Neuronal stem cell (in vitro differentiated cells): Measurements from ENCODE around the gene PPARG.

Experiments used
- DNase-seq: peaks from one replicate; pipeline ENCODE4 v3.0.0-alpha.2; 2013; ENCODE audit warnings: low spot score
- H2AFZ ChIP-seq: one replicate; pipeline ENCODE4 v1.6.1; 2013; ENCODE audit warnings: mild to moderate bottlenecking, low read length, inconsistent platforms
- H2AK5ac ChIP-seq: 2 replicates; pipeline ENCODE4 v1.6.1; 2013; ENCODE audit warnings: low read depth, mild to moderate bottlenecking, inconsistent platforms, low read length, moderate library complexity, mixed read lengths
- H2BK120ac ChIP-seq: 2 replicates; pipeline ENCODE4 v1.6.1; 2013; ENCODE audit warnings: low read depth, mild to moderate bottlenecking, inconsistent platforms, low read length, moderate library complexity, mixed read lengths
- H2BK12ac ChIP-seq: one replicate; pipeline ENCODE4 v1.6.1; 2013; ENCODE audit warnings: low read length, inconsistent platforms
- H2BK15ac ChIP-seq: 2 replicates; pipeline ENCODE4 v1.6.1; 2013; ENCODE audit warnings: mild to moderate bottlenecking, low read length, inconsistent platforms, mixed read lengths
- H2BK5ac ChIP-seq: one replicate; pipeline ENCODE4 v1.6.1; 2013; ENCODE audit warnings: inconsistent platforms, mild to moderate bottlenecking, low read length, moderate library complexity
- H3K14ac ChIP-seq: one replicate; pipeline ENCODE4 v1.6.1; 2013; ENCODE audit warnings: low read length, inconsistent platforms
- H3K18ac ChIP-seq: 2 replicates; pipeline ENCODE4 v1.6.1; 2013; ENCODE audit warnings: low read length, inconsistent platforms
- H3K23ac ChIP-seq: 2 replicates; pipeline ENCODE4 v1.6.1; 2013; ENCODE audit warnings: low read depth, mild to moderate bottlenecking, mixed read lengths, low read length, inconsistent platforms; ENCODE audit not compliant: poor library complexity
- H3K27ac ChIP-seq: replicated peaks from 3 replicates; pipeline ENCODE4 v1.5.1; 2013; ENCODE audit warnings: low read length, inconsistent platforms
- H3K27me3 ChIP-seq, 3 experiments: 2 replicates each; pipeline ENCODE4 v1.6.1; 2013; ENCODE audit warnings: low read length in 3 of 3, mild to moderate bottlenecking in 2 of 3, inconsistent platforms in 1 of 3, low read depth in 1 of 3, mixed read lengths in 1 of 3, moderate library complexity in 1 of 3; ENCODE audit not compliant: control insufficient read depth in 3 of 3, insufficient read depth in 3 of 3
- H3K36me3 ChIP-seq, 2 donors: replicated peaks in 1 of 2; 2 replicates each; pipeline ENCODE4 v1.6.1; 2013; ENCODE audit warnings: low read length in 2 of 2; ENCODE audit not compliant: control insufficient read depth in 2 of 2, insufficient read depth in 2 of 2
- H3K4ac ChIP-seq: 2 replicates; pipeline ENCODE4 v1.6.1; 2013; ENCODE audit warnings: inconsistent platforms, mild to moderate bottlenecking, low read length, moderate library complexity
- H3K4me1 ChIP-seq, 2 donors: 1 replicate in 1 of 2; 2 replicates in 1 of 2; pipeline ENCODE4 v1.6.1; 2013; ENCODE audit warnings: low read length in 2 of 2, low read depth in 1 of 2; ENCODE audit not compliant: control insufficient read depth in 2 of 2, insufficient read depth in 1 of 2
- H3K4me2 ChIP-seq: one replicate; pipeline ENCODE4 v1.6.1; 2013; ENCODE audit warnings: mild to moderate bottlenecking, low read length, inconsistent platforms; ENCODE audit not compliant: insufficient read depth, poor library complexity, severe bottlenecking
- H3K4me3 ChIP-seq, 2 donors: 2 replicates each; pipeline ENCODE4 v1.5.1; 2013; ENCODE audit warnings: low read length in 2 of 2, mild to moderate bottlenecking in 2 of 2, inconsistent platforms in 1 of 2, moderate library complexity in 1 of 2
- H3K79me1 ChIP-seq: one replicate; pipeline ENCODE4 v1.6.1; 2013; ENCODE audit warnings: low read depth, mild to moderate bottlenecking, inconsistent platforms, low read length, moderate library complexity
- H3K9ac ChIP-seq: one replicate; pipeline ENCODE4 v1.6.1; 2013; ENCODE audit warnings: mild to moderate bottlenecking, low read depth, low read length, inconsistent platforms; ENCODE audit not compliant: poor library complexity
- H3K9me3 ChIP-seq, 2 donors: replicated peaks in 1 of 2; 2 replicates each; pipeline versions ENCODE3 to v1.6.1; 2013; ENCODE audit warnings: low read length in 2 of 2, mild to moderate bottlenecking in 2 of 2, inconsistent platforms in 1 of 2, low read depth in 1 of 2, mixed read lengths in 1 of 2, moderate library complexity in 1 of 2; ENCODE audit not compliant: control insufficient read depth in 2 of 2, insufficient read depth in 1 of 2
- H4K8ac ChIP-seq: one replicate; pipeline ENCODE4 v1.6.1; 2013; ENCODE audit warnings: low read depth, mild to moderate bottlenecking, inconsistent platforms, low read length, moderate library complexity
- H4K91ac ChIP-seq: one replicate; pipeline ENCODE4 v1.6.1; 2013; ENCODE audit warnings: low read length, low read depth, mild to moderate bottlenecking, inconsistent platforms; ENCODE audit not compliant: poor library complexity
- WGBS, 2 donors: extraction: QIAGEN DNeasy Blood & Tissue Kit; methylation state at CpG; one replicate each; pipeline ENCODE4 v1.1.7; 2013; ENCODE audit warnings: missing lambda C conversion rate in 2 of 2, mixed read lengths in 1 of 2; ENCODE audit not compliant: insufficient read length in 2 of 2, insufficient replicate concordance in 1 of 2; ENCODE audit errors: extremely low coverage in 2 of 2; 5-methylcytosine and 5-hydroxymethylcytosine counted together

The PPARG gene

GRCh38 chr3:12316253-12316652 is 27.4 kb downstream of the PPARG start:
- no CpG with 5 or more reads among the region's 4 CpGs for WGBS, 2 donors
- Histone ChIP-seq H3K14ac (no peak overlapping the region), H3K4ac (no peak overlapping the region), H3K27me3 (peaks cover 0 to 11% (median 0%) of the 10 kb centered on the region in 3 experiments), H3K9me3 (no peaks in the 10 kb centered on the region), H2BK12ac (no peak overlapping the region), H3K18ac (no peak overlapping the region), H3K27ac (no peak overlapping the region), H3K23ac (no peak overlapping the region), H2BK15ac (no peak overlapping the region), H2AK5ac (no peak overlapping the region), H2AFZ (no peak overlapping the region), H3K4me1 (no peaks in the 10 kb centered on the region), H3K4me3 (no peak overlapping the region), H4K91ac (no peak overlapping the region), H3K4me2 (no peak overlapping the region), H3K79me1 (no peaks in the 10 kb centered on the region), H3K36me3 (no peaks in the 10 kb centered on the region), H2BK5ac (no peak overlapping the region), H3K9ac (no peak overlapping the region), H4K8ac (no peak overlapping the region), H2BK120ac (no peak overlapping the region)
- no peak for DNase-seq

GRCh38 chr3:12316729-12317351 is 28.0 kb downstream of the PPARG start:
- no peaks in the 10 kb centered on the region for H3K79me1 ChIP-seq
- H3K18ac ChIP-seq, result no peak overlapping the region
- no peak overlapping the region for H2AFZ ChIP-seq
- H3K4ac ChIP-seq, result no peak overlapping the region
- H2AK5ac ChIP-seq, result no peak overlapping the region
- H3K14ac ChIP-seq, result no peak overlapping the region
- DNase-seq, result no peak
- H3K27me3 ChIP-seq, result peaks cover 0 to 14% (median 0%) of the 10 kb centered on the region in 3 experiments
- H2BK5ac ChIP-seq, result no peak overlapping the region
- H4K8ac ChIP-seq, result no peak overlapping the region
- WGBS, 2 donors, result no CpG with 5 or more reads among the region's 4 CpGs
- no peak overlapping the region for H2BK12ac ChIP-seq
- no peaks in the 10 kb centered on the region for H3K9me3 ChIP-seq
- no peak overlapping the region for H3K4me3 ChIP-seq
- H3K27ac ChIP-seq, result no peak overlapping the region
- no peaks in the 10 kb centered on the region for H3K4me1 ChIP-seq
- H3K23ac ChIP-seq, result no peak overlapping the region
- H2BK15ac ChIP-seq, result no peak overlapping the region
- H3K4me2 ChIP-seq, result no peak overlapping the region
- no peaks in the 10 kb centered on the region for H3K36me3 ChIP-seq
- no peak overlapping the region for H4K91ac ChIP-seq
- no peak overlapping the region for H2BK120ac ChIP-seq
- H3K9ac ChIP-seq, result no peak overlapping the region

GRCh38 chr3:12317914-12318313 is 29.0 kb downstream of the PPARG start:
- Histone ChIP-seq H3K4ac (no peak overlapping the region), H3K23ac (no peak overlapping the region), H3K4me1 (no peaks in the 10 kb centered on the region), H4K91ac (no peak overlapping the region), H3K9ac (no peak overlapping the region), H3K4me2 (no peak overlapping the region), H3K36me3 (no peaks in the 10 kb centered on the region), H3K9me3 (no peaks in the 10 kb centered on the region), H3K27ac (no peak overlapping the region), H3K14ac (no peak overlapping the region), H2BK5ac (no peak overlapping the region), H2AFZ (no peak overlapping the region), H3K27me3 (peaks cover 0 to 14% (median 0%) of the 10 kb centered on the region in 3 experiments), H2BK12ac (no peak overlapping the region), H2BK15ac (no peak overlapping the region), H2BK120ac (no peak overlapping the region), H4K8ac (no peak overlapping the region), H3K79me1 (no peaks in the 10 kb centered on the region), H3K4me3 (no peak overlapping the region), H2AK5ac (no peak overlapping the region), H3K18ac (no peak overlapping the region)
- no peak for DNase-seq
- 100% methylated on average over 2 of the region's 5 CpGs; no CpG with 5 or more reads in 1 of the 2 donors for WGBS, 2 donors

GRCh38 chr3:12318758-12319621 is 30.1 kb downstream of the PPARG start:
- Histone ChIP-seq H3K18ac (no peak overlapping the region), H3K27ac (no peak overlapping the region), H3K4me2 (no peak overlapping the region), H2BK5ac (no peak overlapping the region), H4K91ac (no peak overlapping the region), H3K36me3 (no peaks in the 10 kb centered on the region), H3K79me1 (no peaks in the 10 kb centered on the region), H3K4me3 (no peak overlapping the region), H3K9me3 (no peaks in the 10 kb centered on the region), H3K23ac (no peak overlapping the region), H3K27me3 (peaks cover 0 to 14% (median 0%) of the 10 kb centered on the region in 3 experiments), H2BK12ac (no peak overlapping the region), H3K4ac (no peak overlapping the region), H4K8ac (no peak overlapping the region), H2BK120ac (no peak overlapping the region), H2BK15ac (no peak overlapping the region), H2AK5ac (no peak overlapping the region), H3K14ac (no peak overlapping the region), H2AFZ (no peak overlapping the region), H3K9ac (no peak overlapping the region), H3K4me1 (no peaks in the 10 kb centered on the region)
- WGBS, 2 donors, result no CpG with 5 or more reads among the region's 5 CpGs
- no peak for DNase-seq
